HG03342 (cell line): ENCODE data around the gene AGXT.
"Not testable (repeated sequence)": the region's sequence is repeated elsewhere in the genome, so short reads cannot be mapped to it uniquely, and the experiment has no call there.

ENCODE experiments used
- ATAC-seq: cut with Tn5 transposase; IDR thresholded peaks from one replicate; pipeline ENCODE4 v1.9.1; 2021; ENCODE audit warnings: mild to moderate bottlenecking, moderate library complexity; ENCODE audit not compliant: unreplicated experiment

The AGXT gene

GRCh38 chr2:240839152-240840143, 29.2 kb upstream of the AGXT start:
- ATAC-seq: no peak

- no peak for ATAC-seq
Measured at GRCh38 chr2:240840435-240841060, 28.1 kb upstream of the AGXT start.

GRCh38 chr2:240846309-240846708, 22.3 kb upstream of the AGXT start:
- not testable (repeated sequence) for ATAC-seq

GRCh38 chr2:240846873-240847595, 21.6 kb upstream of the AGXT start:
- ATAC-seq: no peak

- no peak for ATAC-seq
Measured at GRCh38 chr2:240847817-240848216, 20.8 kb upstream of the AGXT start.

- no peak for ATAC-seq
Measured at GRCh38 chr2:240848900-240849680, 19.5 kb upstream of the AGXT start.

GRCh38 chr2:240850026-240850425, 18.6 kb upstream of the AGXT start:
- no peak for ATAC-seq

GRCh38 chr2:240850756-240851077, 17.9 kb upstream of the AGXT start:
- no peak for ATAC-seq

GRCh38 chr2:240851078-240851991, 17.3 kb upstream of the AGXT start:
- ATAC-seq: peak; percentile 59

GRCh38 chr2:240852671-240853314, 15.8 kb upstream of the AGXT start:
- ATAC-seq: no peak

GRCh38 chr2:240855670-240856069, 13.0 kb upstream of the AGXT start:
- no peak for ATAC-seq

- no peak for ATAC-seq
Measured at GRCh38 chr2:240856151-240856980, 12.3 kb upstream of the AGXT start.

- no peak for ATAC-seq
Measured at GRCh38 chr2:240857039-240858008, 11.3 kb upstream of the AGXT start.

- no peak for ATAC-seq
Measured at GRCh38 chr2:240858321-240858720, 10.3 kb upstream of the AGXT start.

- ATAC-seq: no peak
Measured at GRCh38 chr2:240858871-240859270, 9.8 kb upstream of the AGXT start.

- ATAC-seq: no peak
Measured at GRCh38 chr2:240861547-240861946, 7.1 kb upstream of the AGXT start.

GRCh38 chr2:240864475-240864874, 4.1 kb upstream of the AGXT start:
- no peak for ATAC-seq
